Osteoblast (primary cell): ENCODE results near the gene SPDYE2B. TPM values are rescaled to one million over a fixed set of nuclear protein-coding genes. Genes with fewer than 3 reads are reported as not detected.
"Not testable (repeated sequence)": the region's sequence is repeated elsewhere in the genome, so short reads cannot be mapped to it uniquely, and the experiment has no call there.

ENCODE experiments used
- DNase-seq: peaks from one replicate; pipeline ENCODE4 v3.0.0; 2011; ENCODE audit warnings: low spot score, mixed read lengths; ENCODE audit not compliant: insufficient read length; ENCODE audit errors: missing footprints
- H2AFZ ChIP-seq: 2 replicates; pipeline ENCODE4 v1.6.0; 2011; ENCODE audit warnings: mild to moderate bottlenecking, low read length
- H3K27ac ChIP-seq: 2 replicates; pipeline ENCODE4 v1.5.1; 2011; ENCODE audit warnings: mild to moderate bottlenecking, low read depth, low read length, moderate library complexity
- H3K27me3 ChIP-seq: 2 replicates; pipeline ENCODE4 v1.6.0; 2012; ENCODE audit warnings: mild to moderate bottlenecking, control low read depth, inconsistent platforms, low read length, moderate library complexity; ENCODE audit not compliant: insufficient read depth
- H3K36me3 ChIP-seq: 2 replicates; pipeline ENCODE4 v1.5.1; 2011; ENCODE audit warnings: mild to moderate bottlenecking, low read length, control low read depth, moderate library complexity; ENCODE audit not compliant: insufficient read depth
- H3K4me1 ChIP-seq: 2 replicates; pipeline ENCODE4 v1.5.1; 2011; ENCODE audit warnings: mild to moderate bottlenecking, low read length, control low read depth, moderate library complexity; ENCODE audit not compliant: insufficient read depth
- H3K4me2 ChIP-seq: 2 replicates; pipeline ENCODE4 v1.6.0; 2011; ENCODE audit warnings: mild to moderate bottlenecking, low read length; ENCODE audit not compliant: insufficient read depth
- H3K4me3 ChIP-seq: fragments of 200-600 bp; sonication (generic); 3 replicates; pipeline ENCODE4 v1.5.1; 2012; ENCODE audit warnings: mild to moderate bottlenecking, low read length, inconsistent platforms; ENCODE audit not compliant: insufficient read depth
- H3K79me2 ChIP-seq: 2 replicates; pipeline ENCODE4 v1.6.0; 2012; ENCODE audit warnings: mild to moderate bottlenecking, low read length, control low read depth, inconsistent platforms; ENCODE audit not compliant: insufficient read depth
- H3K9me3 ChIP-seq: 2 replicates; pipeline ENCODE4 v1.5.1; 2011; ENCODE audit warnings: low read depth, low read length, control low read depth
- H4K20me1 ChIP-seq: 2 replicates; pipeline ENCODE4 v1.6.0; 2012; ENCODE audit warnings: mild to moderate bottlenecking, low read length, control low read depth; ENCODE audit not compliant: insufficient read depth
- total RNA-seq: library from RNA; depleted of rRNA; stranded (reverse); fragments of >200 nt; gene quantifications from 2 replicates; pipeline ENCODE4 v1.2.3, GENCODE V29; 2012

SPDYE2B gene
- total RNA-seq, 1 donor = not detected

- not testable (repeated sequence) for H3K27ac ChIP-seq, H3K27me3 ChIP-seq, H3K4me2 ChIP-seq, H4K20me1 ChIP-seq, H2AFZ ChIP-seq, DNase-seq, H3K4me1 ChIP-seq, H3K79me2 ChIP-seq, H3K9me3 ChIP-seq, H3K36me3 ChIP-seq, H3K4me3 ChIP-seq
These were observed 14.8 kb upstream of the SPDYE2B start for GRCh38 chr7:102635354-102635753.

DNA sequence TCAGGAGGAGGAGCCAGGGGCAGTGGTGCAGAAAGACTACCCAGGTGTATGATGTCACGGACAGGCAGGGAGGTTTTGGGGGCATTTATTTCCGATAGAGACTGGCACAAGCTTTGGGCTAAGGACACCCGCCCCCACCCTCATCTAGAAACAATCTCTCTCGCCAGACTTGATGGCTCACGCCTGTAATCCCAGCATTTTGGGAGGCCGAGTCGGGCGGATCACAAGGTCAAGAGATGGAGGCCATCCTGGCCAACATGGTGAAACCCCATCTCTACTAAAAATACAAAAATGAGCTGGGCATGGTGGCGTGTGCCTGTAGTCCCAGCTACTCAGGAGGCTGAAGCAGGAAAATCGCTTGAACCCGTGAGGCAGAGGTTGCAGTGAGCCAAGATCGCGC lies 13.2 kb upstream of the SPDYE2B start:
- H3K27me3 ChIP-seq, H3K4me3 ChIP-seq, H3K36me3 ChIP-seq, H3K27ac ChIP-seq, H3K79me2 ChIP-seq, H3K4me2 ChIP-seq, H3K9me3 ChIP-seq, H4K20me1 ChIP-seq, DNase-seq, H3K4me1 ChIP-seq, H2AFZ ChIP-seq: not testable (repeated sequence)

DNA sequence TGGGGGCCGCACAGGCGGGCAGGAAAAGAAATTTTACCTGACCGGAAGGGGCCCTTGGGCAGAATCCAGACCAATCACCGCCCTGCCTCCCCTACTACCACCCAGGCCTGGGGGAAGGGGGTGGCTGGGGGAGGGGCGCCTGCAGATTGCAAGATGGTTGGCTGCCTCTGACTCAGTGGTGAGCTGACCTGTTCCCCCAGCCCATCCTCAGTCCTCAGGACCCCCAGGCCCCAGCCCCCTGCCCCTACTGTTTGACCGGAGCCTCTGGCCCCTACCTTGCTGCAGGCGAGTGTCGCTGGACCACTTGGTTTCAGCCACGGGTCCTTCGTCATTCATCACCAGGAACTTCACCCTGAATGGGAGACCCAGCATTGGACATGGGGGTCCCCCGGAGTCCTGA lies 11.3 kb upstream of the SPDYE2B start:
- not testable (repeated sequence) for H3K9me3 ChIP-seq, H4K20me1 ChIP-seq, H3K4me2 ChIP-seq, H3K36me3 ChIP-seq, H3K4me1 ChIP-seq, H3K4me3 ChIP-seq, DNase-seq, H2AFZ ChIP-seq, H3K27ac ChIP-seq, H3K79me2 ChIP-seq, H3K27me3 ChIP-seq

- not testable (repeated sequence) for H3K4me2 ChIP-seq, H3K9me3 ChIP-seq, DNase-seq, H3K4me3 ChIP-seq, H3K27ac ChIP-seq, H3K4me1 ChIP-seq, H2AFZ ChIP-seq, H3K27me3 ChIP-seq, H4K20me1 ChIP-seq, H3K36me3 ChIP-seq, H3K79me2 ChIP-seq
These were observed 7.4 kb upstream of the SPDYE2B start, which contains the start of gene UPK3BL1 for GRCh38 chr7:102642691-102643090. Gene UPK3BL1, minus strand, starts transcription at chr7:102642791. Its CDS starts 50 bp downstream, at chr7:102642741.

- not testable (repeated sequence) for H3K4me3 ChIP-seq, H2AFZ ChIP-seq, H3K27me3 ChIP-seq, H3K4me2 ChIP-seq, H3K9me3 ChIP-seq, H3K27ac ChIP-seq, DNase-seq, H3K79me2 ChIP-seq, H3K36me3 ChIP-seq, H3K4me1 ChIP-seq, H4K20me1 ChIP-seq
These were observed 6.7 kb upstream of the SPDYE2B start for GRCh38 chr7:102643404-102643803.

DNA sequence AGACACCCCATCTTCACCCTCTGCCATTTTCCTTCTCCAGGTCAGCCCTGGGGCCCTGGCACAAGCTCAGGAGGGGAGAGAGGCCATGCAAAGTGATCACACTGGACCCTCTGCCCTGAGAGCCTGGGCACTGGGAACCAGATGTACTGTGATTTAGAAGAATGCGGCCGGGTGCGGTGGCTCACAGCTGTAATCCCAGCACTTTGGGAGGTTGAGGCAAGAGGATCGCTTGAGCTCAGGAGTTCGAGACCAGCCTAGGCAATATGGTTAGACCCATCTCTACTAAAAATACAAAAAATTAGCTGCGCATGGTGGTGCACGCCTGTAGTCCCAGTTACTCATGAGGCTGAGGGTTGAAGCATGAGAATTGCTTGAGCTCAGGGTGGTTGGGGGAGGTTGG lies 2.3 kb upstream of the SPDYE2B start:
- DNase-seq, H3K4me3 ChIP-seq, H3K4me1 ChIP-seq, H3K79me2 ChIP-seq, H3K9me3 ChIP-seq, H3K36me3 ChIP-seq, H4K20me1 ChIP-seq, H3K27me3 ChIP-seq, H3K27ac ChIP-seq, H2AFZ ChIP-seq, H3K4me2 ChIP-seq: not testable (repeated sequence)

- not testable (repeated sequence) for H3K9me3 ChIP-seq, H3K27ac ChIP-seq, H3K79me2 ChIP-seq, H3K36me3 ChIP-seq, H3K4me3 ChIP-seq, H3K27me3 ChIP-seq, DNase-seq, H4K20me1 ChIP-seq, H2AFZ ChIP-seq, H3K4me1 ChIP-seq, H3K4me2 ChIP-seq
These were observed 14.6 kb downstream of the SPDYE2B start for GRCh38 chr7:102664765-102665164.

DNA sequence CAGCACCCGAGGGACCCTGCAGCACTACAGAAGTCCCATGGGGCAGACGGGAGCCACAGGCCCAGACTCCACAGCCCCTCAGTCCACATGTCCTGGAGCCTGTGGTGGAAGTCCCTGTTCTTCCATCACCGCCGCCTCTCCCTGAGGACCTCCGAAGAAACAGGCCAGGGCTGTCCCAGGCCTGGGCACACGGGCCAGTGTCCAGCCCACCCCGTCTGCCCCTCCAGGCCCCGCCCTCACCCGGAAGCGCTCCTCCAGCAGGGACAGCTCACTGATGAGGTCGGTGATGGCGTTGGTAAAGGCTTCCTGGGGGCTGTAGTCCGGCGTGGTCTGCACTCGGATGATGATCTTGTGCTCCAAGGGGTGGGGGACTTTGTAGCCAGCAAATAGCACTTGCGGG lies 16.7 kb downstream of the SPDYE2B start:
- not testable (repeated sequence) for H3K79me2 ChIP-seq, H3K4me1 ChIP-seq, H2AFZ ChIP-seq, DNase-seq, H3K4me3 ChIP-seq, H3K36me3 ChIP-seq, H3K27ac ChIP-seq, H3K4me2 ChIP-seq, H3K27me3 ChIP-seq, H3K9me3 ChIP-seq, H4K20me1 ChIP-seq

DNA sequence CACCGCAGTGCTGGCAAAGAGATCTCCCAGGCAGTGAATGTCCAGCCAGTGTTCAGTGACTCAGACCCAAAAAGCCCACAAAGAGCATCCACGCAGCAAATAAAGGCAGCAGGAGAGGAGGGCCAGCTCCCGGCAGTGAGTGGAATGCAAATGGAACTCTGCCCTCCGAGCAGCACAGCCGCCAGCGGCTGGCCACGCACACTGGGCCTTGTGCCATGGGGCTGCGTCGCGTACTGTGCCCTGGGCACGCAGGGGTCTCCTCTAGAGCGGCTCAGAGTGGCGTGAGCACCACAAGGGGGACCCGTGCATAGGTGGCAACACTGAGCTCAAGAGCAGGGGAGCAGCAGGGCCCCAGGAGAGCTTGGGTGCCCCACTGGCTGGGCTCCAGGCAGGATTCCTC lies 17.4 kb downstream of the SPDYE2B start:
- H3K4me2 ChIP-seq, H3K9me3 ChIP-seq, DNase-seq, H3K4me3 ChIP-seq, H4K20me1 ChIP-seq, H3K27me3 ChIP-seq, H3K27ac ChIP-seq, H3K36me3 ChIP-seq, H3K4me1 ChIP-seq, H3K79me2 ChIP-seq, H2AFZ ChIP-seq: not testable (repeated sequence)
